ENCODE results near the gene COQ8A. TPM values are rescaled to one million over a fixed set of nuclear protein-coding genes. Genes with fewer than 3 reads are reported as not detected.

COQ8A gene
- total RNA-seq, 1 donor from 2014 or later = 13.8 TPM

GRCh38 chr1:227002531-227003049, 62.5 kb downstream of the COQ8A start:
- no peak for TF ChIP-seq CTCF (IDR thresholded peaks at IDR 0.05)
- TF ChIP-seq EZH2 (IDR thresholded peaks at IDR 0.05) = no peak
- no peaks in the 10 kb centered on the region for H3K36me3 ChIP-seq
- no peaks in the 10 kb centered on the region for H3K27me3 ChIP-seq
- H3K9me3 Mint-ChIP-seq = peaks cover 5% of the 10 kb centered on the region
- DNase-seq (ENCODE audit: low spot score) = no peak
- H3K4me1 ChIP-seq = no peaks in the 10 kb centered on the region
- H3K27ac Mint-ChIP-seq = no peak overlapping the region
- no peaks in the 10 kb centered on the region for H3K9me3 ChIP-seq (ENCODE audit: low read depth)
- H3F3A ChIP-seq (ENCODE audit: low read depth) = no peaks in the 10 kb centered on the region
- no peaks in the 10 kb centered on the region for H3K79me2 ChIP-seq (ENCODE audit: low read depth)
- no peak overlapping the region for H3K4me2 ChIP-seq
- no peak overlapping the region for H3K4me3 ChIP-seq
- no peak overlapping the region for H3K27ac ChIP-seq
- no peak overlapping the region for H2AFZ ChIP-seq (replicated peaks)
- peaks cover 19% of the 10 kb centered on the region for H3K36me3 Mint-ChIP-seq
- H4K20me1 ChIP-seq (ENCODE audit: low read depth) = no peaks in the 10 kb centered on the region
- H3K27me3 Mint-ChIP-seq (ENCODE audit: insufficient read depth, low read depth) = peaks cover 2% of the 10 kb centered on the region
- no peaks in the 10 kb centered on the region for H3K4me1 Mint-ChIP-seq
- no peak overlapping the region for H3K9ac ChIP-seq
- H3K4me3 Mint-ChIP-seq = no peak overlapping the region

GRCh38 chr1:227003165-227003564, 63.1 kb downstream of the COQ8A start:
- Mint-ChIP-seq H3K4me1 (no peaks in the 10 kb centered on the region), H3K36me3 (peaks cover 16% of the 10 kb centered on the region), H3K27me3 (ENCODE audit: insufficient read depth, low read depth) (peaks cover 2% of the 10 kb centered on the region), H3K27ac (no peak overlapping the region), H3K4me3 (no peak overlapping the region), H3K9me3 (peaks cover 5% of the 10 kb centered on the region)
- Histone ChIP-seq H3K4me1 (no peaks in the 10 kb centered on the region), H3K9ac (no peak overlapping the region), H3K4me3 (no peak overlapping the region), H2AFZ (replicated peaks) (no peak overlapping the region), H3K36me3 (no peaks in the 10 kb centered on the region), H3K4me2 (no peak overlapping the region), H3K79me2 (ENCODE audit: low read depth) (no peaks in the 10 kb centered on the region), H3F3A (ENCODE audit: low read depth) (no peaks in the 10 kb centered on the region), H3K9me3 (ENCODE audit: low read depth) (no peaks in the 10 kb centered on the region), H4K20me1 (ENCODE audit: low read depth) (no peaks in the 10 kb centered on the region), H3K27ac (no peak overlapping the region), H3K27me3 (no peaks in the 10 kb centered on the region)
- TF ChIP-seq EZH2 (IDR thresholded peaks at IDR 0.05) (no peak), EZH2phosphoT487 (IDR thresholded peaks at IDR 0.05) (no peak), CTCF (IDR thresholded peaks at IDR 0.05) (no peak)
- no peak for DNase-seq (ENCODE audit: low spot score)

GRCh38 chr1:227004796-227005195, 64.7 kb downstream of the COQ8A start:
- H3K36me3 ChIP-seq = no peaks in the 10 kb centered on the region
- no peak overlapping the region for H3K27ac Mint-ChIP-seq
- H3K9me3 Mint-ChIP-seq = no peaks in the 10 kb centered on the region
- no peak overlapping the region for H3K4me3 ChIP-seq
- DNase-seq (ENCODE audit: low spot score) = no peak
- no peaks in the 10 kb centered on the region for H3K4me1 Mint-ChIP-seq
- no peaks in the 10 kb centered on the region for H4K20me1 ChIP-seq (ENCODE audit: low read depth)
- no peak for TF ChIP-seq CTCF (IDR thresholded peaks at IDR 0.05)
- no peak overlapping the region for H2AFZ ChIP-seq (replicated peaks)
- H3K27me3 ChIP-seq = no peaks in the 10 kb centered on the region
- no peak overlapping the region for H3K4me3 Mint-ChIP-seq
- no peaks in the 10 kb centered on the region for H3K4me1 ChIP-seq
- H3F3A ChIP-seq (ENCODE audit: low read depth) = no peaks in the 10 kb centered on the region
- H3K27me3 Mint-ChIP-seq (ENCODE audit: insufficient read depth, low read depth) = no peaks in the 10 kb centered on the region
- no peak overlapping the region for H3K9ac ChIP-seq
- H3K27ac ChIP-seq = no peak overlapping the region
- H3K36me3 Mint-ChIP-seq = peaks cover 6% of the 10 kb centered on the region
- no peak overlapping the region for H3K4me2 ChIP-seq
- H3K9me3 ChIP-seq (ENCODE audit: low read depth) = no peaks in the 10 kb centered on the region
- no peaks in the 10 kb centered on the region for H3K79me2 ChIP-seq (ENCODE audit: low read depth)
